DOHH2 (cell line): ENCODE measurements around the gene KRTAP4-4.
"Not testable (repeated sequence)": the region's sequence is repeated elsewhere in the genome, so short reads cannot be mapped to it uniquely, and the experiment has no call there.

Source experiments
- H3F3A ChIP-seq: fragments of 200-600 bp; sonication (generic), shearing (Covaris generic); 2 replicates; pipeline ENCODE4 v1.6.0; 2016; ENCODE audit warnings: antibody characterized with exemption, mild to moderate bottlenecking; ENCODE audit not compliant: control insufficient read depth, insufficient read depth
- H3K27ac ChIP-seq: fragments of 200-600 bp; sonication (generic); 2 replicates; pipeline ENCODE4 v1.5.1; 2014; ENCODE audit warnings: low read depth, mild to moderate bottlenecking, low read length, moderate library complexity
- H3K27me3 ChIP-seq: fragments of 200-600 bp; sonication (generic); 2 replicates; pipeline ENCODE4 v1.6.1; 2014; ENCODE audit warnings: mild to moderate bottlenecking, low read length, mixed read lengths; ENCODE audit not compliant: control insufficient read depth
- H3K36me3 ChIP-seq: fragments of 200-600 bp; sonication (generic); 2 replicates; pipeline ENCODE4 v1.6.1; 2014; ENCODE audit warnings: mild to moderate bottlenecking, low read length, moderate library complexity, mixed read lengths; ENCODE audit not compliant: control insufficient read depth
- H3K4me1 ChIP-seq: fragments of 200-600 bp; sonication (generic); 2 replicates; pipeline ENCODE4 v1.6.1; 2014; ENCODE audit warnings: mild to moderate bottlenecking, low read length, mixed read lengths; ENCODE audit not compliant: control insufficient read depth
- H3K4me2 ChIP-seq: fragments of 200-600 bp; sonication (generic); 2 replicates; pipeline ENCODE4 v1.6.0; 2014; ENCODE audit warnings: mild to moderate bottlenecking, low read length, moderate library complexity
- H3K4me3 ChIP-seq: fragments of 200-600 bp; sonication (generic); 2 replicates; pipeline ENCODE4 v1.5.1; 2014; ENCODE audit warnings: mild to moderate bottlenecking, low read length, mixed read lengths
- H3K79me2 ChIP-seq: fragments of 200-600 bp; sonication (generic); 2 replicates; pipeline ENCODE4 v1.6.1; 2014; ENCODE audit warnings: mild to moderate bottlenecking, low read length, mixed read lengths; ENCODE audit not compliant: control insufficient read depth
- H3K9me2 ChIP-seq: fragments of 200-600 bp; sonication (generic); replicated peaks from 2 replicates; pipeline ENCODE4 v1.6.1; 2014; ENCODE audit warnings: mild to moderate bottlenecking, low read length, mixed read lengths; ENCODE audit not compliant: control insufficient read depth
- H3K9me3 ChIP-seq: fragments of 200-600 bp; sonication (generic); 2 replicates; pipeline ENCODE4 v1.6.1; 2014; ENCODE audit warnings: antibody characterized with exemption, low read length, mixed read lengths; ENCODE audit not compliant: control insufficient read depth, insufficient read depth
- H4K20me1 ChIP-seq: fragments of 200-600 bp; sonication (generic); 2 replicates; pipeline ENCODE4 v1.6.0; 2014; ENCODE audit warnings: low read depth, mild to moderate bottlenecking, antibody characterized with exemption, low read length, moderate library complexity; ENCODE audit not compliant: control insufficient read depth, insufficient read depth
- CTCF ChIP-seq: fragments of 200-600 bp; sonication (generic); IDR thresholded peaks from one replicate; pipeline ENCODE4 v1.5.1; 2014; ENCODE audit warnings: antibody characterized with exemption, mild to moderate bottlenecking, low read depth, low read length; ENCODE audit not compliant: poor library complexity, severe bottlenecking
- EZH2phosphoT487 ChIP-seq: fragments of 200-600 bp; sonication (generic); IDR thresholded peaks from 2 replicates; pipeline ENCODE4 v1.6.1; 2017; ENCODE audit warnings: borderline replicate concordance, mild to moderate bottlenecking, antibody characterized with exemption, low read length, moderate library complexity, mixed read lengths

KRTAP4-4 gene

DNA sequence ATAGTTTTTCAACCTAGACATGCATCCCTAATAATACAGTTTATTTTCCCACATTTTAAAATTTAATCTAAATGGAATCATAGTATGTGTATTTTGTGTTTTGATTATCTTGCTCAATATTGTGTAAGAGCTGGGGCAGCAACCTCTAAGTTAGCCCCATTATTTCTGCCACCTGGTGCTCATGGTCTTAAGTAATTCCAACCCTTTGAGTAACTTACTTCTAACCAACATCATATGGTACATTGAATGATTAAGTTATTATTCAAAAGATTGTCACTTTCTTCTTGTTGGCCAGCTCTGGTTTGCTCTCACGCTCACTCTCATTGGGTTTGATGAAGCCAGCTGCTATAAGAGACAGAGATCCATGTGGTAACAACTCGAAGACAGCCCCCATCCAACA is 11.3 kb upstream of the KRTAP4-4 start:
- no peak for TF ChIP-seq CTCF
- Histone ChIP-seq H3K27me3 (peaks cover 11% of the 10 kb centered on the region), H3K4me1 (peaks cover 8% of the 10 kb centered on the region), H4K20me1 (no peaks in the 10 kb centered on the region), H3K9me2 (no peaks in the 10 kb centered on the region), H3K4me3 (no peak overlapping the region), H3K36me3 (no peaks in the 10 kb centered on the region), H3K79me2 (no peaks in the 10 kb centered on the region), H3K27ac (no peak overlapping the region), H3K9me3 (no peaks in the 10 kb centered on the region), H3F3A (no peaks in the 10 kb centered on the region), H3K4me2 (no peak overlapping the region)

DNA sequence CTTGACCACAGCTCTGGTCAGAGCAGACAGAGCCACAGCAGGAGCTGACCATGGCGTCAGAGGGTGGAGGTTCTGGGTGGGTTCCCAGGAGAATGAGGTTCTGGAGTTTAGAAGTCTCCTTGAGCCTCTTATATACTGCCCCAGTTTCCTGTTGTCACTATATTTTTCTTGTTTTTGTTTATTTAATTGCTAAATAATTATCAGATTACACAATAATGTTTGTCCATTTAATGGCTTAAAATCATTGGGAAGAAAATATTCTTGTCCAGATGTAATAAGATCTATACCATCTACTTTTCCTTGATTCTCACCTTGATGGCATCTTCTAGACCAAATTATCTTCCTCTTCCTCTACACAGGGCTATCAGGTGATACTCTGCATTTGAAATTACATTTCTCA is 7.6 kb upstream of the KRTAP4-4 start, which contains the start of gene KRTAP4-3:
Gene KRTAP4-3, minus strand, starts transcription at position 101 of the 400 bp plus-strand sequence. Its CDS starts 49 bp downstream, at position 52.
- H3F3A ChIP-seq, result no peaks in the 10 kb centered on the region
- H3K27ac ChIP-seq, result no peak within 1 kb of the TSS
- H3K36me3 ChIP-seq, result no peaks in the 10 kb centered on the region
- H3K4me2 ChIP-seq, result no peak within 1 kb of the TSS
- H4K20me1 ChIP-seq, result no peaks in the 10 kb centered on the region
- H3K79me2 ChIP-seq, result no peaks in the 10 kb centered on the region
- TF ChIP-seq CTCF (no peak), EZH2phosphoT487 (no peak)
- no peak within 1 kb of the TSS for H3K4me3 ChIP-seq
- H3K9me3 ChIP-seq, result no peaks in the 10 kb centered on the region
- H3K9me2 ChIP-seq, result no peaks in the 10 kb centered on the region
- no peaks in the 10 kb centered on the region for H3K4me1 ChIP-seq
- no peaks in the 10 kb centered on the region for H3K27me3 ChIP-seq

DNA sequence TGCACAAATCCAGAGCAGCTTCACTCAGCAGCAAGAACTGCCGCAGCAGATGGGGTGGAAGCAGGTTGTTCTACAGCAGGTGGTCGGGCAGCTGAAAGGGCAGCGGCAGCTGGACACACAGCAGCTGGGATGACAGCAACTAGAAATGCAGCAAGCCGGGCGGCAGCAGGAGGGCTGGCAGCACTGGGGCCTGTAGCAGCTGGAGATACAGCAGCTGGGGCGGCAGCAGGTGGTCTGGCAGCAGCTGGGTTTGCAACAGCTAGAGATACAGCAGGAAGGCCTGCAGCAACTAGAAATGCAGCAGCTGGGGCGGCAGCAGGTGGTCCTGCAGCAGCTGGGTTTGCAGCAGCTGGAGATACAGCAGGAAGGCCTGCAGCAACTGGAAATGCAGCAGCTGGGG is 7.0 kb upstream of the KRTAP4-4 start:
- Histone ChIP-seq H3K9me3 (no peaks in the 10 kb centered on the region), H3K4me2 (no peak overlapping the region), H3K4me3 (no peak overlapping the region), H3K9me2 (no peaks in the 10 kb centered on the region), H3K79me2 (no peaks in the 10 kb centered on the region), H3K36me3 (no peaks in the 10 kb centered on the region), H3K4me1 (no peaks in the 10 kb centered on the region), H3K27ac (no peak overlapping the region), H4K20me1 (no peaks in the 10 kb centered on the region), H3F3A (no peaks in the 10 kb centered on the region), H3K27me3 (no peaks in the 10 kb centered on the region)
- TF ChIP-seq EZH2phosphoT487 (no peak), CTCF (no peak)

GRCh38 chr17:41163828-41164227 is 3.3 kb upstream of the KRTAP4-4 start:
- Histone ChIP-seq H3K9me3 (no peaks in the 10 kb centered on the region), H3K27ac (no peak overlapping the region), H3K4me1 (no peaks in the 10 kb centered on the region), H3K36me3 (no peaks in the 10 kb centered on the region), H3F3A (no peaks in the 10 kb centered on the region), H3K27me3 (no peaks in the 10 kb centered on the region), H3K4me3 (no peak overlapping the region), H3K9me2 (no peaks in the 10 kb centered on the region), H3K79me2 (no peaks in the 10 kb centered on the region), H3K4me2 (no peak overlapping the region), H4K20me1 (no peaks in the 10 kb centered on the region)
- TF ChIP-seq EZH2phosphoT487, result no peak
- TF ChIP-seq CTCF, result no peak

DNA sequence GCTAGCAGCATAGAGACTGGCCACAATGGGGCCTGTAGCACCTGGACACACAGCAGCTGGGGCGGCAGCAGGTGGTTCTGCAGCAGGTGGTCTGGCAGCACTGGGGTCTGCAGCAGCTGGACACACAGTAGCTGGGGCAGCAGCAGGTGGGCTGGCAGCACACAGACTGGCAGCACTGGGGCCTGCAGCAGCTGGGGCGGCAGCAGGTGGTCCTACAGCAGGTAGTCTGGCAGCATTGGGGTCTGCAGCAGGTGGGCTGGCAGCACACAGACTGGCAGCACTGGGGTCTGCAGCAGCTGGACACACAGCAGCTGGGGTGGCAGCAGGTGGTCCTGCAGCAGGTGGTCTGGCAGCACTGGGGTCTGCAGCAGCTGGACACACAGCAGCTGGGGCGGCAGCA is 358 bp downstream of the KRTAP4-4 start:
- not testable (repeated sequence) for H3K4me2 ChIP-seq

More for the DNA sequence above, 358 bp downstream of the KRTAP4-4 start:
- not testable (repeated sequence) for H4K20me1 ChIP-seq, H3K4me3 ChIP-seq, H3K27me3 ChIP-seq, H3K27ac ChIP-seq, H3K36me3 ChIP-seq, H3F3A ChIP-seq, H3K9me2 ChIP-seq, H3K9me3 ChIP-seq, H3K4me1 ChIP-seq, H3K79me2 ChIP-seq
